HUES64 (cell line): ENCODE data around the gene C17orf100.

Source experiments
- H3K27ac ChIP-seq: 2 replicates; pipeline ENCODE4 v1.7.0; 2013; ENCODE audit warnings: low read depth, low read length, inconsistent platforms
- H3K27me3 ChIP-seq: 2 replicates; pipeline ENCODE4 v1.6.1; 2013; ENCODE audit warnings: mild to moderate bottlenecking, low read length; ENCODE audit not compliant: insufficient read depth
- H3K36me3 ChIP-seq: 2 replicates; pipeline ENCODE4 v1.6.1; 2013; ENCODE audit warnings: mild to moderate bottlenecking, low read length; ENCODE audit not compliant: insufficient read depth
- H3K4me1 ChIP-seq: 2 replicates; pipeline ENCODE4 v1.6.1; 2013; ENCODE audit warnings: mild to moderate bottlenecking, low read length, moderate library complexity; ENCODE audit not compliant: insufficient read depth
- H3K4me3 ChIP-seq: 2 replicates; pipeline ENCODE4 v1.5.1; 2013; ENCODE audit warnings: mild to moderate bottlenecking, low read length, moderate library complexity
- H3K9ac ChIP-seq: 2 replicates; pipeline ENCODE4 v1.6.1; 2013; ENCODE audit warnings: mild to moderate bottlenecking, low read depth, low read length
- H3K9me3 ChIP-seq: 2 replicates; pipeline ENCODE4 v1.6.1; 2013; ENCODE audit warnings: low read depth, low read length; ENCODE audit not compliant: insufficient read depth
- WGBS: fragments of 150-250, 120-280 bp; methylation state at CpG from one replicate; pipeline ENCODE4 v1.1.7; 2013; ENCODE audit warnings: missing lambda C conversion rate; 5-methylcytosine and 5-hydroxymethylcytosine counted together

Gene C17orf100

DNA sequence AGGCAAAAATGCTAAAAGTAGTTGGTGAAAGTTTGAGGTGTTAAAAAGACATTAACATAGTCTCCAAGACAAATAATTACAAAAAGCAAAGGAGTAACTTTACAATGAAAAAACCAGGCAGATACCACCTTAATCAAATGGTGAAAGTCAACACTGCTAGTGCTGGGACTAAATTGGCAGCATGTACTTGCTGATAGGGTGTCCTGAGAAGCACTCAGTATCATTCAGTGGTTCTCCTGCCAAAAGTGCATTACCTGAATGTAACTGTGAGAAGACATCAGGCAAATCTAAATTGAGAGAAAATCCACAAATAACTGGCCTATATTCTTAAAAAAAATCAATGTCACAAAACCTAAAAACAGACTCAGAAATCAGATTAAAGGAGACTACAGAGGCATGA is 19.0 kb upstream of the C17orf100 start:
- H3K9ac ChIP-seq: no peak overlapping the region
- no peaks in the 10 kb centered on the region for H3K27me3 ChIP-seq
- H3K27ac ChIP-seq: no peak overlapping the region
- no peaks in the 10 kb centered on the region for H3K9me3 ChIP-seq
- no peak overlapping the region for H3K4me3 ChIP-seq
- H3K4me1 ChIP-seq: no peaks in the 10 kb centered on the region
- H3K36me3 ChIP-seq: peaks cover 74% of the 10 kb centered on the region

DNA sequence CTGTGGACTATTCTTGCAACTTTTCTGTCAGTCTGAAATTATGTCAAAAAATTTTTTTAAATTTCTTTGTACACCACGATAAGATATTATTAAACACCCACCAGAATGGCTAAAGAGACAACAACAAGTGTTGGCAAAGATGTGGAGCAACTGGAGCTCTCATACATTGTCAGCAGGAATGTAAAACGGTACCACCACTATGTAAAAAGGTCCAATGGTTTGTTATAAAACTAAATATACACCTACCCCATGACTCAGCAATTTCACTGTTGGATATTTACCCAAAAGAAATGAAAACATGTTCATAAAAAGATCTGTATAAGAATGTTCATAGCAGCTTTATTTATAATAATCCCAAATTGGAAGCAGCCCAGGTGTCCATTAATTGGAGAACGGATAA is 18.3 kb upstream of the C17orf100 start:
- no peaks in the 10 kb centered on the region for H3K4me1 ChIP-seq
- no peak overlapping the region for H3K9ac ChIP-seq
- no peaks in the 10 kb centered on the region for H3K9me3 ChIP-seq
- WGBS: 100% methylated on average over 1 of the region's 3 CpGs
- no peak overlapping the region for H3K4me3 ChIP-seq
- no peak overlapping the region for H3K27ac ChIP-seq
- H3K36me3 ChIP-seq: peaks cover 67% of the 10 kb centered on the region
- H3K27me3 ChIP-seq: no peaks in the 10 kb centered on the region

DNA sequence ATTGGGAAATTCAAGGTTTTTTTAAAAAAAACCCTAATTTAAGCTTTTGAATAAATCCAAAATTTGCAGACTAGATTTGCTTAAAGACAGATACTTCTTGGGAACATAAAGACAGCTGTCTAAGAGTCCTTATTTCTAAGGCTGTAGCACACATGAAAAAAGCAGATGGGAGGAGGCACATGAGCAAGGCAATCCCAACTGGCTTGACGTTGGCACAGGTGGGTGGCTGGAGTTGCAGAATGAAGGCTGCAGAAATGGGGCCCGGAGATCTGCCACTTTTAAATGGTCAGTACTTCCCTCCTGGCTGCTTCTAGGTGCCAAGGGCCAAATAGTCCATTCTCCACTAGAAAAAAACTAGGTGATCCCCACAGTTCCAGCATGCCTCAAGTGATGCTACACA is 15.5 kb upstream of the C17orf100 start:
- H3K27ac ChIP-seq: no peak overlapping the region
- no peaks in the 10 kb centered on the region for H3K9me3 ChIP-seq
- WGBS: 88% methylated on average over 2 of the region's 2 CpGs
- no peaks in the 10 kb centered on the region for H3K27me3 ChIP-seq
- H3K9ac ChIP-seq: no peak overlapping the region
- peaks cover 40% of the 10 kb centered on the region for H3K36me3 ChIP-seq
- no peak overlapping the region for H3K4me3 ChIP-seq
- no peaks in the 10 kb centered on the region; the same call in 1 of the 2 replicates for H3K4me1 ChIP-seq

DNA sequence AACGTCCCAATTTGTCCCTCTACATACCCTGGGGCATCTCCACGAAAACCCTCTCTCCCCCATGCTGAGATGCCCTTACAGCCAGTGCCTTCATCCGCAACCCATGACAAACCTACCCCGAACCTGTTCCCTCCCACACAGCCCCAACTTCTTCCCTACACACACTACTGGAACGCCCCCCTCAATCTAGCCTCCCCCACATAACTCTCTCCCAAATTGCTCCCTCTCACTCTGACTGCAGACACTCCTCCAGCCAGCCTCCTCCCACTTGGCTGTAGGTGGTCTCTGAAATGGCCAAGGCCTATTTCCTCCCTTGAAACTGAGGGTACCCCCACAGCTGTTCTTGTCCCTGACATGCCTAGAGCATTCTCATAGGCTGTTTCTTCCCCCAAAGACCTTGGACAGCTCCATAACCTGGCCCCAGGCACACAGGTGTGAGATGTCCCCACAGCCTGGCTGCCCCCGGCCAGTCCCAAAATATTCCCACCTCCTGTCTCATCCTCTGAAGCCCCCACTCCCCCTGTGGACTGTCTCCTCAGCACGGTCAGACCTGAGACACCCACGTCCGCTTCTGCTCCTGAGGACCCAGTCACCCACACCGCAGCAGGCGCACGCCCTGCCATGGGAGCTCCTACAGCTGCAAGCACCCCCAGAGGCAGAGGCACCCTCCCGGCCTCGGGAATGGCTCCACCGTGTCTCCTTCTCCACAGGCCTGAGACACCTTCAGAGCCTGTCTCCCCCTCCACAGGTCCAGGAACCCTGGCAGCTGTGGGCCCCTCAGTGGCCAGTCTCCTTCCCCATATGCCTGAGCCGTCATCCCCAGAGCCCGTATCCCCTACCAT is 14.7 kb upstream of the C17orf100 start:
- no peak overlapping the region for H3K4me3 ChIP-seq
- no peak overlapping the region for H3K27ac ChIP-seq
- H3K9me3 ChIP-seq: no peaks in the 10 kb centered on the region
- peaks cover 1% of the 10 kb centered on the region; the same call in 1 of the 2 replicates for H3K4me1 ChIP-seq
- WGBS: 93% methylated on average over 17 of the region's 17 CpGs
- H3K36me3 ChIP-seq: peaks cover 32% of the 10 kb centered on the region
- no peaks in the 10 kb centered on the region for H3K27me3 ChIP-seq
- no peak overlapping the region for H3K9ac ChIP-seq

- Histone ChIP-seq H3K4me1 (peaks cover 7% of the 10 kb centered on the region; the same call in 1 of the 2 replicates), H3K27me3 (no peaks in the 10 kb centered on the region), H3K27ac (no peak overlapping the region), H3K36me3 (peaks cover 29% of the 10 kb centered on the region), H3K9me3 (no peaks in the 10 kb centered on the region), H3K9ac (no peak overlapping the region), H3K4me3 (no peak overlapping the region)
- WGBS: 94% methylated on average over 6 of the region's 6 CpGs
Observed at GRCh38 chr17:6637458-6637840, 14.1 kb upstream of the C17orf100 start.

- Histone ChIP-seq H3K9ac (no peak overlapping the region), H3K4me1 (peaks cover 7% of the 10 kb centered on the region; the same call in 1 of the 2 replicates), H3K9me3 (no peaks in the 10 kb centered on the region), H3K4me3 (no peak overlapping the region), H3K27me3 (no peaks in the 10 kb centered on the region), H3K27ac (no peak overlapping the region), H3K36me3 (peaks cover 29% of the 10 kb centered on the region)
- 88% methylated on average over 24 of the region's 24 CpGs for WGBS
Observed at GRCh38 chr17:6638046-6638908, 13.3 kb upstream of the C17orf100 start.

DNA sequence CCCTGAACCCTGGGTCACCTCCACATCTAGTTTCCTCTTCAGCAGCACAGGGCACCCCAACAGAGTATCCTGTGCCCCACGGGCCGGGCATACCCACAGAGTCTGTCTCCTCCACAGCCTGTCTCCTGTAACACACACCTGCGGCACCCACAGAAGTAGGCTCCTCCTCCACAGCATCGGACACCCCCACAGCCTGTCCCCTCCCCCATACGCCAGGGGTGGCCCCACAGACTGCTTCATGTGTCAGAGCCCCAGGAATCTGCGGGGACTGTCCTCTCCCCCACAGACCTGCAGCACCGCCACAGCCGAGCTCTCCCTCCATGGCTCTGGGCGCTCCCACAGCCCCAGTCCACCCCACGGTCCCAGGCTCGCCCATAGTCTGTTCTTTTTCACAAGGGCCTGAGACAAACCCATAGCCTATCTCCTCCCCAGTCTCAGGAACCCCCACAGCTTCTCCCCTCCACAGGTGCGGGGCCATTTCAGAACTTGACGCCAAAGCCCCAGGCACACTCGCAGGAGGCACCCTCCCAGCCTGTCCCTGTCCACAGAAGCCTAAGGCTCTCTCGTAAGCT is 12.5 kb upstream of the C17orf100 start:
- H3K4me3 ChIP-seq: peak overlapping the region; percentile 89
- WGBS: 66% methylated on average over 14 of the region's 15 CpGs

DNA sequence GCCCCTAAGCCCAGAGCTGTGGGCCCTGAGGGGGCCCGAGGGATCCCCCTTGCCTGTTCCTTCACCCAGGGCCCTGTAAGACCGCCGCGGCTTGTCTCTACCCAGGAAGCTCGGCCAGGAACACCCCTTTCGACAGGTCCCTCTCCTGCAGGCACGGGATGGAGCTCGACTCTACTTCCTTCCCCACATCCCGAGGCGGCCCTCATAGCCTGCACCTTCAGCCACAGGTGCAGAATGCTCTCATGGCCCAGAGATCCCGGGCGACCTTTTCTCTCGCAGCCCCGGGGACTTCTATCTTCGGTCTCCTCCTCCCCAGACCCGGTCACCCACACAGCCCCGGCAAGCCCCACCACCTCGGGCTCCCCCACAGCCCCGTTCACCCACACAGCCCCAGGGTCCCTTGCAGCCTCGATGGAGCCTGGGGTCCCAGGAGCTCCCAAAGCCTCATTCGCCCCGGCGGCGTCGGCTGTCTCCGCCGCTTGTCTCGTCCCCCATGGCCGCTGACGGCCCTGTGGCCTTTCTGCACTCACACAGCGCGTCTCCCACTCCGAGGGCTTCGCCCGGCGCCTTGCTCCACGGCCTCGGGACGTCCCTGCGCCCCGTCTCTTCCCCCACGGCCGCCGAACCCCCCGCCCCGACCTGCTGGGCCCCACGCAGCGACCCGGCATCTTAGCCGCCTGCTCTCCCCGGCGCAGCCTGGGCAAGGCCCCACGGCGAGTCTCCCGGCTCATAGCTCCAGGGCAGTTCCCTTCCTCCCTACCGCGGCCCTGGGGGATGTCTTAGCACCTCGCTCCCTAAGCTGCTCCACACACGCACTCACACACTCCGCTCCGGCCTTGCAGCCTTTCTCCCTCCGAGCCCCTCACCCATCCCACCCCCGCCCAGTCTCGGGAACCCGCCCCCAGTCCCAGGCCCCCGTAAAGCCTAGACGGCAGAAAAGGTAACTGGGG is 11.7 kb upstream of the C17orf100 start:
- peaks cover 7% of the 10 kb centered on the region; the same call in 1 of the 2 replicates for H3K4me1 ChIP-seq
- 2% methylated on average over 64 of the region's 67 CpGs for WGBS
- peak overlapping the region; percentile 93 for H3K9ac ChIP-seq
- peak overlapping the region; percentile 94 for H3K27ac ChIP-seq
- peaks cover 29% of the 10 kb centered on the region for H3K36me3 ChIP-seq
- H3K27me3 ChIP-seq: no peaks in the 10 kb centered on the region
- no peaks in the 10 kb centered on the region for H3K9me3 ChIP-seq
- peak overlapping the region; percentile 89 for H3K4me3 ChIP-seq

More for the DNA sequence above, 12.5 kb upstream of the C17orf100 start:
- no peak overlapping the region for H3K27ac ChIP-seq
- peaks cover 29% of the 10 kb centered on the region for H3K36me3 ChIP-seq
- no peaks in the 10 kb centered on the region for H3K9me3 ChIP-seq
- H3K4me1 ChIP-seq: peaks cover 7% of the 10 kb centered on the region; the same call in 1 of the 2 replicates
- no peaks in the 10 kb centered on the region for H3K27me3 ChIP-seq
- peak overlapping the region; percentile 93 for H3K9ac ChIP-seq

- Histone ChIP-seq H3K36me3 (peaks cover 35% of the 10 kb centered on the region), H3K27ac (peak within 1 kb of the TSS; percentile 94), H3K27me3 (no peaks in the 10 kb centered on the region), H3K4me3 (peak within 1 kb of the TSS; percentile 89), H3K9me3 (no peaks in the 10 kb centered on the region), H3K4me1 (peaks cover 7% of the 10 kb centered on the region; the same call in 1 of the 2 replicates), H3K9ac (peak within 1 kb of the TSS; percentile 93)
- WGBS: under 1% methylated on average over 52 of the region's 52 CpGs
Observed at GRCh38 chr17:6640536-6641246, 10.9 kb upstream of the C17orf100 start, which contains the start of the genes KIAA0753 and TXNDC17. Gene KIAA0753, minus strand, starts transcription at chr17:6640711. Its CDS starts 5,608 bp downstream, at chr17:6635103. Gene TXNDC17, plus strand, starts transcription at chr17:6641060. Its CDS starts 23 bp downstream, at chr17:6641083.
